HG02623 (cell line): Measurements from ENCODE around the gene BPI.
"Not testable (repeated sequence)": the region's sequence is repeated elsewhere in the genome, so short reads cannot be mapped to it uniquely, and the experiment has no call there.

Source experiments
- ATAC-seq: cut with Tn5 transposase; IDR thresholded peaks from one replicate; pipeline ENCODE4 v1.9.1; 2021; ENCODE audit warnings: moderate library complexity; ENCODE audit not compliant: unreplicated experiment

The BPI gene

GRCh38 chr20:38331814-38332213 lies 27.9 kb downstream of the BPI start:
- no peak for ATAC-seq

GRCh38 chr20:38334016-38334415 lies 30.1 kb downstream of the BPI start:
- ATAC-seq: no peak

DNA sequence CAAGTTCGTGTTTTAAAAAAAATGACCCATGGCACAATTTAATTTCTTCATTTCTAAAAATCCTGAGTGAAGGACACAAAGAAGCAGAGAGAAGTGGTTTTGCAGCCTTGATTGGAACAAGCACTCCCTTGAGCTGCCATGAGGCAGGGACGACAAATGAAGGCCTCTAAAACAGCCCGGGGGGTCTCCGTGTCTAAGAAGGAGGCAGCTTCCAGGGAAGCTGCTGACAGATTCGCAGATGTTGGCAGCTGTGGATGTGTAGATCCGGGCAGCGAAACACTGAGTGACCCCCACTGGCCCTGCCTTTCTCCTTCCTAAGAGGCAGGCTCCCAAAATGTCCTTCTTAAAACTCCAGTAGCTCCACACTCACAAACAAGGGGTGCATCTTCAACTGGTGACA lies 32.8 kb downstream of the BPI start:
- ATAC-seq: no peak

DNA sequence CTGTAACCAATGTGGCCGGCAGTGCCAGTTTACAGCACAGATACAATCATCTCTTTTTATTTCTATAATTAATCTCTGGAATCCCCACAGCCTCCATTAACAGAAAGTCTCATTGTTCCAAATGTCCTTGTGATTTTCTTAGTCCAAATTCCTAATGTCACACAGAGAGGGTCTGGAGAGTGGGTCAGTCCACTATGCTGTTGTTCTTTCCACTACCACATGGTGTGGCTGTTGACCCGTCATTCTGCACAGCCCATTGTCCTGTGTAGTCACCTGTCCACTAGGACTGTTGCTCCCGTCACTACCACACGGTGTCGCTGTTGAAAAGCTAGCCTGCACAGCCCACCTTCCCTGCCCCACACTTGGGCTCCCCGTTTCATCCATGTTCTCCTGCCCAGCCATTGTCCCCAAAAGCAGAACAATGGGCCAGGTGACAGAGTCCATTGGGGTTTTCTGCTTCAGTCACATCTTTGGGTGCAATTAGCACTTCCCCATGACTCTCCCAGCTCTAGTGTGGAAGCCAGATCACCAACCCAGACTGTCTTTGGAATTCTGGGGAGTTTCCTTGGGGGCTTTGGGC lies 33.7 kb downstream of the BPI start:
- no peak for ATAC-seq

DNA sequence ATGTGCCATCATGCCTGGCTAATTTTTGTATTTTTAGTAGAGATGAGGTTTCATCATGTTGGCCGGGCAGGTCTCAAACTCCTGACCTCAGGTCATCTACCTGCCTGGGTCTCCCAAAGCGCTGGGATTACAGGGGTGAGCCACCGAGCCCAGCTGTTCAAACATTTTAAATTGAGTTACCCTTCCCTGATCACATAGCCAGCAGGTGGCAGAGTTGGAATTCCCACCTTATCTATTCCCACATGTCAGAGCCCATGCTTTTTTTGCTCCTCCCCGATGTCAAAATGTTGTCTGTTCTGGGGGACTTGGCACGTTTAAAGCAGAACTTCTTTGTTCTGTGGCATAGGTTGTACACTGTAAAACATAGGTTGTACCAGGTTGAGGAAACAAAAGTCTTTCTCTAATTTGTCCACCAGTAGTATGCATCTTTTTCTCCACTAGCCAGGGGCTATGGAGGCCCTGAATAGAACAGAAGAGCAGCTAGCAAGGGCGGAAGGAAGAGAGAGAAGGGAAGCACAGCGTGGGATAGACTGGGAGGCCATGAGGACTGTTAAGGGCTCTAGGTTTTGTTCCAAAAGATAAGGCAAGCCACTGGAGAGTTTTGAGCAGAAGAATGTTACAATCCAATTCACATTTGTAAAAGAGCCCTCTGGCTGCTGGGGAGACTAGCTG lies 35.0 kb downstream of the BPI start:
- no peak for ATAC-seq

GRCh38 chr20:38339521-38339896 lies 35.6 kb downstream of the BPI start:
- not testable (repeated sequence) for ATAC-seq

DNA sequence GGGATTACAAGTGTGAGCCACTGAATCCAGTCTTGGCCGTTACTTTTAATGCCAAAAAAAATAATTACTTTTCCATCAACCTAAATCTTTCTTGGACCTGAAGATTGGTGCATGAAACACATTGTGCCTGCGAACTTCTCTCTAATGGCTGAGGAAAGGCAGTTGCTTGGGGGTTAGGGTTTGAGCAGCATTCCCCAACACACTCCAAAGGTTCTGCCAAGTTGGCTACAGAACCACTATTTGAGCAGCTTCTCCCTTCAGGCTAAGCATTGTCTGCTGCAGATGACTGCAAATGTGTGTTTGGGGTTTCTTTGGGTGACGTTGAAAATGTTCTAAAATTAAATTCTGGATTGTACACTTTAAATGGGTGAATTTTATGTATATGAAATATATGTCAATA lies 36.0 kb downstream of the BPI start:
- no peak for ATAC-seq

- ATAC-seq: no peak
These were observed 36.7 kb downstream of the BPI start for GRCh38 chr20:38340693-38341092.

DNA sequence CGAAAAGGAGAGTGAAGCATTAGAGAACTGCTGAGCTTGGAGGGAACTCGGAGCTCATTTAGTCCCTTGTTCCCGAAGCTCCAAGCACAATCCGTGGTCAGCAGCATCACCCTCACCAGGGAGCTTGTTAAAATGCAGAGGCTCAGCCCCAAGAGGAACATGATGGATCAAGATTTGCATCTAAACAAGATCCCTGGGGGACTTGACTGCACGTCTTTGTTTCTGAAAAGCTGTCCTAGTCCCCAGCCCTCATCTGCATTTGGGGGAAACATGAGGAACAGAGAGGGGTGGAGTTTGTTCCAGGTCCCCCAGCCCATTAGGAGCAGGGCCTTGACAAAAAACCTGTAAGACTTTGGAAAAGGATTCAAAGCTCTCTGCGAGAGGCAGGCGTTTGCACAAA lies 38.3 kb downstream of the BPI start:
- no peak for ATAC-seq

DNA sequence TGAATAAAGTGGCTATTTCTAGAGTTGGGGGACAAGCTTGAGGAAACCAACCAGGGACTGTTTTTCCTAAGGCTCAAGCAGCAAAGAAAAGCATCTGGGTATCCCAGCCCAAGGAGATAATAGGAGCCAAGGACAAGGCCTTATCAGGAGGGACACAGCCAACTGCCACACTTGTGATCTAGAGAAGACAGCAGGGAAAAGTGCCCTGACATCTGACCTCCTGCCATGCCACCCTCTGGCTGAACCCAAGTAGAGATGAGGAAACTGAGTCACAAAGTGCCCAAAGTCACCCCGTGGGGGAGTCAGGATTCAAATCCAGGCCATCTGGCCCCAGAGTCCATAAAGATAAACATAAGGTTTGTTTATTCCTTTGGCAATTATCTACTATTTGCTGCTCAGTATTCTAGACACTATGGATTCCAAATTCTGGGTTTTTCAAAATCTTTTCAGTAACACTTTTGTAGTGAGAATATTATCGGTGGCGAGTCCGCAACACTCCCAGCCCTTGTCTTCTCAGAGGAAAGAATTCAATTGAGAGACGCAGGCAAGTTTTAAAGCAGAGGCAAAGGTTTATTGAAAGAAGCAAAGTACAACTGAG lies 38.9 kb downstream of the BPI start:
- ATAC-seq: no peak

- no peak for ATAC-seq
These were observed 39.6 kb downstream of the BPI start for GRCh38 chr20:38343311-38344106.

- no peak for ATAC-seq
These were observed 40.2 kb downstream of the BPI start for GRCh38 chr20:38344107-38344701.

DNA sequence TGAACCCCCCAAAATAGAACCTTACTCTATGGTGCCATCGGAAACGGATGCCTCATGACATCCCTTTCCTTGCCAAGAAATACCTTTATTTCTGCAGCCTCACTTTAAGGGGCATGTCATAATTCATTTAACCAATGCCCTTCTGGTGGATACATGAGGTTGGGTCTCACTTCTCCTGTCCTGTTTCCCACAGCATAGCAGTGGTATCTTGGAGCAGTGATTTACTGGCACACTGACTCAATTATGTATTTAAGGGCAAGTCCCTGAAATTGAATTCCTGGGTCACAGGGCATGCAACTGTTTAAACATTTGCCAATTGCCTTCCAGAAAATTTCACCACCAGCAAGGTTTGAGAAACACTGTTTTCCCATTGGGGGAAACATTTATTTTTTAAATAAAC lies 41.7 kb downstream of the BPI start:
- ATAC-seq: no peak

- ATAC-seq: no peak
These were observed 42.3 kb downstream of the BPI start, which contains the start of gene LBP for GRCh38 chr20:38346247-38346651. LBP (plus strand) TSS chr20:38346482; CDS start chr20:38346517, 35 bp downstream.

DNA sequence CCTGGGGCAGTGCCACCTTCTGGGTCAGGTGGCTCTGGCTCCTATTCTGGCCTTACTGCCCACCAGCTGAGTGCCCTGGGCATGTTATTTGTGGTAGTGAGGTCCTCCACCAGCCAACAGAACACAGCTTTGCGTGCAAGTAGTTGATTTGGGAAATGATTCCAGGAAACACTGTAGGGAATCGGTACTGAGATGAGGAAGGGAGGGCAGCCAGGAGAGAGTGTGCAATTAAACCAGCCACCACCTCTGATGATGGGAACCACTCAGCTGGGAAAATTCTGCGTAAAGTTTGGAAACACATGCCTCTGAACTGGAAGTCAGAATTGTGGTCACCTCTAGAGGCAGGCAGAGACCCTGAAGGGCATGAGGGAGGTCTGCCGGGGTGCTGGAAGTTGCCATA lies 42.8 kb downstream of the BPI start:
- ATAC-seq: no peak

DNA sequence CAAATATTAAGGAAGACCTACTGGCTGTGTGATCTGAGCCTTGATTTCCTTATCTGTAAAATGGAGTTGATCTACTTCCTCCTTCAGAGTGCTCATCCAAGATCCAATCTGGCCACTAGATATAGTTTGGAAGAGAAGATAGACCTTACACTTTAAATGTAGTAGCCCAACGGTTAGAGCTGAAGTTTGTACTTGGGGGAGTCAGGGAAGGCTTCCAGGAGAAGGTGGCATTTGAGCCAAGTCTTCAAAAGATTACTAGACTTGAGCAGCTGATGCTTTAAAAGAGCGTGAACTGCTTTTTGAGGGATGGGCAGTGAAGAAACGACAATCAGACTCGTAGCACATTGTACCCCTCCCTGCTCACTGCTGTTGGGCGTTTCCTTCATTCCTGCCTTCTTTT lies 45.9 kb downstream of the BPI start:
- no peak for ATAC-seq

DNA sequence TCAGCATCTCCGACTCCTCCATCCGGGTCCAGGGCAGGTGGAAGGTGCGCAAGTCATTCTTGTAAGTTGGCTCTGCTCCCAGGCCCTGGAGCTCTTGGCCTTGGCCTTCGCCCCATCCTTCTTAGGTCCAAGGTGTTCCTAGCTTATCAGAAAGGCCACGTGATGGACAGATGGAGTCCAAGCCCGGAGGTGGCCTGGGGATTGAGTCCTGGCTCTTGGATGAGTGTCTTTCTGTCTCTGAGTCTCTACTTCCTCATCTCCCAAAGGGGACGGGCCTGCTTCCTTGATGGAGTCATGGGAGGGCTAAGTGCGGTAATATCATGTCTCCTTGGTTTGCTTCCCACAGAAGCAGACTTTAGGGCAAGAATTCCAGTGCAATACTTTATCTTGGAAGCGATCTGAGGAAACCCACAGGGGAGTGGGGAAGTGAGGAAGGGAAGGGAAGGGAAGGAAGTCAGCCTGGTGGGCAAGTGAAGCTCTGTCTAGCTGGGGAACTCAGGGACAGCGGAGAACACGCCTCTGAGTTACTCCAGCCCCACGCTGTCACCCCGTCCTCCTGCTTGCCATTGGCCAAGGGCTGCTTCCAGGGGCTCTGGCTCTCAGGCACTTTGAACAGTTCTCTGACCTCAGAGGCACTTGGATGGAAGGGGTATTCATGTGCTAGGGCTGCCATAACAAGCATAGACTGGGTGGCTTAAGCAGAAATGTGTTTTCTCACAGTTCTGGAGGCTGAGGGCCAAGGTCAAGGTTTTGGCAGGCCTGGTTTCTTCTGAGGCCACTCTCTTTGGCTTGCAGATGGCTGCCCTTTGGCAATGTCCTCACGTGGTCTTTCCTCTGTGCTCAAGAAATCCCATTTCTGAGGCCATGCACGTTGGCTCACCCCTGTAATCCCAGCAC lies 47.2 kb downstream of the BPI start:
- ATAC-seq: no peak

DNA sequence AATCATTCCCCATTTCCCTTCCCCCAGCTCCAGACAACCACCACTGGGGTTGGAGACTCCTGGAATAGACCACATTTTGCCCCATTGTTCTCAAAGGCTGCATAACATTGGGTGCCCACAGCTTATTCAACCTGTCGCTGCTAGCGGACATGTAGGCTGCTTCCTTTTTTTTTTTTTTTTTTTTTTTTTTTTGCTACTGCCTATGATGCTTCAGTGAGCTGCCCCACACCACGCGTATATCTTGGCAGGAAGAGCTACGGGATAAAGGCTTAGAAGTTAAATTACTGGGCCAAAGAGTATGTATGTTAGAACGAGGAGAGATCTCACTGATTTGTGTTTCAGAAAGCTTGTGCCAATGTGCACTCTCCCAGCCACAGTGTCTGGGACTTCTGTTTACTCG lies 49.4 kb downstream of the BPI start:
- no peak for ATAC-seq

- ATAC-seq: no peak
These were observed 50.3 kb downstream of the BPI start for GRCh38 chr20:38354227-38354626.
